ENCODE data around the gene MED13L.

Gene MED13L

DNA sequence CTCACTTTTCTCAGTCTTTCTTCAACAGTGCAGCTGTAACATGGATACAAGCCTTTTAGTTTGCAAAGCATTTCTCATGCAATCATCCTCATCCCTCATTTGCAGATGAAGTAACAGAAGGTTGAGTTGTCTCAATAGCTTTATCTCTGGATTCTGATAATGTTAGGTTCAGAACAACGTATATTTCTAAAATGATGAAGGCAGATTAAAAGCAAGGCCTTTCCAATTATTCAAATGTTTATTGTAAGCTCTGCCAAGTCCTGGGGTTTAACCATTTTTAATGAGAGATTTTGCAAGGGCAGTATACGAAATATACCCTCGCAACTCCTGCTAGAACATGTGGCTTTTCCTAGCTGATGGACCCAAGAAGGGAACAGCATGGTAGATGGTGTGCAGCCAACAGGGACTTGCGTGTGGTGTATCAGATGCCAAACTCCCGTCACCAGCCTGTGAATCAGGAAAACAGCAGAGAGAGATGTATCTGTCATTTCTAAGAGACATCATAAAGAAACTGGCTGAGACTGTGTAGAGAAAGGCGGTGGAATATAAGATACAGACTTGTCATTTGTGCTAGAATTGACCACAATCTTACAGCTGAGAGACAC lies 319.7 kb downstream of the MED13L start:
- no peak for DNase-seq

DNA sequence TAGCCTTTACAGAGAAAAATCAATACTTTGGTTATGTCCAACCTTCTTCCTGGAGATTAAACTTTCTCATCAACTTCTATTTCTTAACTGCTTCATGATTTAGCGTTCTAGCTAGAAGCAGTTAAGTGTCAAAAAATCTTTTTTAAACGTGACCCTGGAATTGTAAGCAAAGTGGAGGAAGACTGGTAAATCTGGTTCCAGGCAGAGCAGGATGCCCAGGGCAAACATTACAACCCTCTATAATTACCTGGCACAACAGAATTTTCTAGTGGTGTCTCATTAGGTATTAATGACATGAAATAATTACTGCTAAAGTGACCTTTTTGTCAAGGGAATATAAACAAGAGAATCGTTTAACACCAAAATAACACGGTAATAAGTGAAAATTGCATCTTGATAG lies 320.8 kb downstream of the MED13L start:
- DNase-seq = no peak

DNA sequence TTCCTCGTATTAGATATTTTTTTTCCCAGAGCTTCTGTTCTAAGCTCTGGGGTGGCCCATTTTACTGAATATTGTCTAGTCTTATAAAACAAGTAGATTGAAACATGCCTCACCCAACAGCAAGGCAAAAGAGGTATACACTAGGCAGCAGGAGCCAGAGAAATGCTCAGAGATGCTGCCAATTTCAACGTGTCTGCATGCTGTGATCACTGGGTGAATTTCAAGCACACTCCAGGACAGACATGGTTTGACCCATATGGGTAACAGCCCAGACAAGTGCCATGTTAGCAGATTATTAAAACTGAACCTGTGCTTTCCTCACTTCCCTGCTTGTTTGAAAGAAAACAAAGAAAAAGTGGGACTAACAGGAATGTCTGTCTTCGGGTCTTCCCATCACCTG lies 321.3 kb downstream of the MED13L start:
- DNase-seq = no peak

DNA sequence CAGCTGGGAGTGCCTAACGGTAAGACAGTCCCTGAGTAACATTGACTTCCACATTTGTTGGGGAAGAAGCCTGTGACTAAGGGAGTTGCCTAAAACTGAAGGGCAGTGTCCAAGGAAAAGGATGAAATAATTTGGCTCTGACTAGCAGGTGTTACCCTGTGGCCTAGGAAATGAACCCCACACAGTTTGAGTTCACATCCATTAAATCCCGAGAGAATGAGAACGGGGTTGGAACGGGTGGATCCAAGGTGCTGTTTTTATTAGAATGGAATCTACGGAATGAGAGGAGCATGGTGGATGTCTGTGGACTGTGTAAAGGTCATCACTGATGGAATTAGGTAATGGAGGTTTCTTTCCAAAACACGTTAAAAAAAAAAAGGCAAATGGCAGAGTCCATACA lies 324.0 kb downstream of the MED13L start:
- no peak for DNase-seq

DNA sequence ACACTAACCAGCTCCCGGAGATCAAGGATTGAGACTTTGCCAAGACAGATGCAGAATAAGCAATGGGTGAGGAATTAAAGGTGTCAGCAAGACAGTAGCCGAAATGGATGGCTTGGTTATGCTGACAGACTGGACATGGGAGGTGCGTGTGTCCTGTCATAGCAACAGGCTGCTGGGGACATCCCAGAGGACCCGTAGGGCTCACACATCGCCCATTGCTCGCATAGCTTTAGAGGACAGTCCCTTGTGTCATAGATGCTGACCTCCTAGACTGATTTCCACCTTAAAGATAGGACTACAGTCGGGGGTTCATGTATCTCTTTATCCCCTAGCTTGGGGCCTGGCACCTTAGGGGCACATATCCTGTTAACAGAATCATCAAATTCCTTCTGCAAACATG lies 324.5 kb downstream of the MED13L start:
- no peak for DNase-seq

DNA sequence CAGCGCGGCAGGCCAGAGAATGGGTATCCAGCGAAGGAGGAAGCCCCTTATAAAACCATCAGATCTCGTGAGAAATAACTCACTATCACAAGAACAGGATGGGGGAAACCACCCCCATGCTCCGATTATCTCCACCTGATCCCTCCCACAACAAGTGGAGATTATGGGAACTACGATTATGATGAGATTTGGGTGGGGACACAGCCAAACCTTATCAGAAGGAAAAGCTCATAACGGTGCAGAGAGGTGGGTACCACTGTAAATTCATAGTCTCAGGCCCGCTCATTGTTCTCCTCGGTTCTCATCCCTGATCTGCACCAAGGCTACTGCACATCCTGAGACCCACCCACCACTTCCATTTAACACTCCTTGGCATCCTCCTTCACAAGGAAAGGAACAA lies 326.5 kb downstream of the MED13L start:
- DNase-seq = no peak

DNA sequence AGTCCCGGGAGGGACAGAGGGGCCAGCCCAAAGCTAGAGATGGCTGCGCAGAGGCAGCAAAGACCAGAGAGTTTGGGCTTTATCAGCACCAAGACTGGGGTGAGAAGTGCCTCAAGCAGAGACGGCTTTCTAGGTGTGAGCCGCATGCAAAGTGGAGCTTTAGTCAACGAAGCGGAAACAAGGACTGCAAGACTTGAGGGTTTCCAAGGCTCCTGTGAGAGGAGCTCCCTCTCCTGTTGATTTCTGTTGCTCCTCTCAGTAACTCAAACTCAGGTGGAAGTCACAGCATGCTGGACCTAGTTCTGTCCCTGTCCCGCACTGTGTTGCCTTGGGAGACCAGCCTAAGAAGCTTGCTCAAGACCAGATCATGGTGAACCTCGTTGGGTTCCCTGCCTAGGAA lies 327.8 kb downstream of the MED13L start:
- DNase-seq = no peak

DNA sequence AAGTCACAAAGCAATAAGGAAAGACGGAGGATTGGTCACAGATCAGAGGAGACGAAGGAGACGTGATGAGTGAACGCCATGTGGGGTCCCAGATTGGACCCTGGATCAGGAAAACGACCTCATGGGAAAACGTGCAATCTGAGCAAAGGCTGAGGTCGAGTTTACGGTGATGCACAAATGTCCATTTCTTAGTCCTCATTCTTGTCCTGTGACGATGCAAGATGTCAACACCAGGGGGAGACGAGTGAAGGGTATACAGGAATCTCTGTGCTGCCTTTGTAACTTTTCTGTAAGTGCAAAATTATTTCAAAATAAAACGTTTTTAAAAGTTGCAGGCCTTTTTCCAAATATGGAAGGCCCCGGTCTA lies 329.8 kb downstream of the MED13L start:
- no peak for DNase-seq

DNA sequence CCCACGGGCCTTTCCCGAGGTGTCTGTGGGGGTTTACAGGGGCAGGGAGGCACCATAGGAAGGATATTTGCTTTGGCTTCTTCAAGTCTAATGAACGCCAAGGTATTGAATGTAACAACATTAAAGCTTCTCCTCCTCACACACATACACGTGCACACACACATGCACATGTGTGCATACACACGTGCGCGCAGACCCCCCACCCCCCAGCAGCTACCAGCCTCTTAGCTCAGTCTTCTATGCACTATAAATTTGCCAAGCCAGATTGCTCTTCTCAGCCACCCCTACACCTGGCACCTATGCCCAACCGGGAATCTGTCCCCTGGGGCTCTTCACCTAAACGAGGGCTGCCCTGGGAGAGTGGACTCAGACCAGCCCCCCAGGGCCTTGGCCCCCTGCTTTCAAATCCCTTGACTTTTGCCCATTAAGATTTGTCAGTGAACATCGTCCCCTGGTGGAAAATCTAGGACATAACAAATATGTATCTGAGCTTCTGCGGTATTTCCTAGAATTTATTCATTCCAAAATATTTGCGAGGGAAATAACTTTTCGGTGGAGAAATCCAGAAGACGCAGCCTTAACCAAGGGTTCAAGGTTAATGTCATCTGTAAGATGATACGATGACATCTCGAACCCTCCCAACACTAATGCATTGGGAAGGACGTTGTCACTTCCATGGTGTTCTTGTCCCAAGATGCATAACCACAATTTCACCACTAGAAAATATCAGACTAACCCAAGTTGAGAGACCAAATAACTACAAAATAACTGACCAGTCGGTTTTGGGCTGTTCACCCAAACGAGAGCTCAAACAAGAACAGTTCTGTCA lies 330.4 kb downstream of the MED13L start:
- DNase-seq = no peak

DNA sequence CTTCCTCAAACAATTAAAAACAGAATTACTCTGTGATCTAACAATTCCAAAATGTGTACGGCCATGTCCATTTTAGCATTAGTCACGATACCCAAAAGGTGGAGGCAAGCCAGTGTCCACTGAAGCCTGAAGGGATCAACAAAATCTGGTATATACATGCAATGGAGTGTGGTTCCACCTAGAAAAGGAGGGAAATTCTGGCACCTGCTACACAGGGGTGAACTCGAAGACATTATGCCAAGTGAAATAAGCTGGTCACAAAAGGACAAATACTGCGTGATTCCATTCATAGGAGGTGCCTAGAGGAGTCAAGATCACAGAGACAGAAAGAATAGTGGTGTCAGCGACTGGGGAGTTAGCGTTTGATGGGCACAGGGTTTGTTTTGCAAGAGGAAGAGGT lies 331.4 kb downstream of the MED13L start:
- no peak for DNase-seq

DNA sequence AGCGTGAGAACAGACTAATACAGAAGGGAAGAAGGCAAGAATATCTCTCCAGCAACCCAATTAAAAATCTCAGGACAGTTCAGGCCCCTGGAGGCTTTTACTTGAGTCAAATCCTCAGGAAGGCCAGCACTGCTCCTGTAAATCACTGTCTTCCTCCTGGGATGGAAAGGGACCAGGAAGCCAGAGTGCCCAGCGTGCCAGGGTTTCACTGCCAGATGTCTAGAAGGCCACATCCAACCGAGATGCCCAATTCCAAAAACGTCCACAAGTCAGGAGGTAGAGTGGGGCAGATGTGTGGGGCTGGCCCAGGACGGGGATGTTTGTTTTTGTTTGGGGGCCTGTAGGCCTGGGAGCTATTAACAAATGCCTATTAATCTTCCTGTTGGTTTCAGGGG lies 332.0 kb downstream of the MED13L start:
- DNase-seq = no peak

DNA sequence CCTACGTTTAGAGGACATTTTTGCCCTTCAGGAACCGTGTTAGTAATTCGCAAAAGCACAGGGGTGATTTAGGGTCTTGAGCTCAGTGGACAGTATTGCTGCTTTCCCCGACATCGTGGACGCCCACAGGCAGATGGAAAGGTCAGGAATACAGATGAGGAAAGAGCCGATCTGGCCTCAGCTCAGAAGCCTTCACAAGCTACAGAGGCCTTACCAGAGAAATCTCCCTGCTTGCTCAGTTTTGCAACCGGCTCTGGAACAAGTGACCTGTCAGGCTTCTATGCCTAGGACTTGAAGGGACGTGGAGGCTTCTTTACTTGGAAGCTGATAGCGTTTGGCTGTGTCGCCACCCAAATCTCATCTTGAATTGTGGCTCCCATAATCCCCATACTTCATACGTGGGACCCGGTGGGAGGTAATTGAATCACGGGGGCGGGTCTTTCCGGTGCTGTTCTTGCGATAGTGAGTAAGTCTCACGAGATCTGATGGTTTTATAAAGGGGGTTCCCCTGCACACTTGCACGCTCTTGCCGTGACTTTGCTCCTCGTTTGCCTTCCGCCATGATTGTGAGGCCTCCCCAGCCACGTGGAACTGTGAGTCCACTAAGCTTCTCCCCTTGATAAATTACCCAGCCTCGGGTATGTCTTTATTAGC lies 332.5 kb downstream of the MED13L start:
- no peak for DNase-seq

DNA sequence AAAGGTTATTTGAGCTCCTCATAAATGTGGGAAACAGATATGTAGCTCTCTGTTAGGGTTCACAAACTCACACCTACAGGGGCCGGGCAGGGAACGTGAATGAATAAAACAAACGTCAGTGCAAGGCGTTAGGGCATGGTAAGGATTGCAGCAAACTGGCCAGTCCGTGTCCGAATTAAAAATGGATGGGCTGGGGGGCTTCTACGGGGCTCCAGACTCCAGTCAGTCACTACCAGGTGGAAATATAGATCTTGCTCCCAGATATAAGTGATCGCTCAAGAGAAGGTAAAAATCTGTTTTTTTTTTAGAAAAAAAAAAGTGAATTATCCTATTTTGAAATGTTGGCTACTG lies 333.1 kb downstream of the MED13L start:
- DNase-seq = no peak

DNA sequence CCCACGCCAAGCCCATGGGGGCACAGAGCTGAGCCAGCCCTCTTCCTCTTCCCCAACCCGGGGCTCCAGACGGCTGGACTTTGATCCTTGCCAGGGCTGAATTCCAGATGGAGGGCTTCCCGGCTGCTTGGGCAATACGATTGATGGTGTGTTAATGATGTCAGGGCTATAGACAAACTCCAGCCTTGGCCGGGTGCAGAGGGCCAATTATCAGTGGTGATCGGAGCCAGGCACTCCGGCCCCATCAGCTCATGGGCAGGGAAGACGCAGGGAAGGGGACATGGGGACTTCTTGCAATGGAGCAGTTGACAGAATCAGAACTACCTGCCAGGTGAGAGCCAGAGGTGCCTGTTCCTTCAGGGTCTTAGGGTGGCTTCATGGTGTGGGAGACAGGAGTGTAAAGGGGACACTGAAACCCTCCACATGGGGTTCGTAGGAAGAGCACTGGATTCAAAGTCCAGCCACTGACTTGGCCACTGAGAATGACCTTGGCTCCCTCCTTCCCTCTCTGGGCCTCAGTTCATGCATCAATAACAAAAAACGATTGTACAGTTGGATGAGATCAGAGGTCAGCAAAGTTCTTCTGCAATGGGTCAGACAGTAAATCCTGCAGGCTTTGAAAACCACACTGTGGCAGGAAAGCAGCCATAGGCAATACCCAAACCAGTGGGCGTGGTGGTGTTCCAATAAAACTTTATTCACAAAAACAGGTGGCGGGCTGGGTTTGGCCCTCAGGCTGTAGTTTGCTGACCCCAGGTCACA lies 333.7 kb downstream of the MED13L start:
- no peak for DNase-seq

DNA sequence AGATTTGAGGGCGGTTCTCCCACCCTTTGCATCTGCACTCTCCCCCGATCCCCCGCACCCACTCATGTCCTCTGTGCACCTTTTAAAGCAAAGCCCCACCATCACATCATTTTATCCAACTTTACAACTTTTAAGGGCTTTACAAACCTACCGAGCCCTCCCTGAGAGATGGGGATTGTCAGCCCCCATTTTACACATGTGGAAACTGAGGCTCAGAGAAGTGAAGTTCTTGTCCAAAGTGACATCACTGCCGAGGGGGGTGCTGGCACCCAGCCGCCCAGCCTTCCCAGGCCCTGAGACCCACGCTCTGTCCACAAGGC lies 334.2 kb downstream of the MED13L start:
- no peak for DNase-seq

DNA sequence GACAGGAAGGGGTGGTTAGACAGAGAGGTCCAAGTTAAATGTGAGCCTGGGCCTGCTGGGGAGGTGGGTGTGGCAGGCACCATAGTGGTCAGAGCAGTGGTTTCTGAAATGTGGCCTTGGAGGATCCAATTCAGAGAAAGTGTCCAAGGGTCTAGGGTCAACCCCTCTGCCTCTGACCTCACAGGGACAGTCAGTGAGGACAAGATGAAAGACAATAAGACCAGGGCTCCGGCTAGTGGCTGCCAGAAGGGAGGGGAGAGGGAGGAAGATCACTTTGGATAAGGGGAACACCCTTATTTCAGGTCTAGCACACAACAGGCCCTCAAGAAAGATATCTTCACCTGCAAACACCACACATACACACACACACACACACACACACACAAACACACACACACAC lies 335.1 kb downstream of the MED13L start:
- no peak for DNase-seq

DNA sequence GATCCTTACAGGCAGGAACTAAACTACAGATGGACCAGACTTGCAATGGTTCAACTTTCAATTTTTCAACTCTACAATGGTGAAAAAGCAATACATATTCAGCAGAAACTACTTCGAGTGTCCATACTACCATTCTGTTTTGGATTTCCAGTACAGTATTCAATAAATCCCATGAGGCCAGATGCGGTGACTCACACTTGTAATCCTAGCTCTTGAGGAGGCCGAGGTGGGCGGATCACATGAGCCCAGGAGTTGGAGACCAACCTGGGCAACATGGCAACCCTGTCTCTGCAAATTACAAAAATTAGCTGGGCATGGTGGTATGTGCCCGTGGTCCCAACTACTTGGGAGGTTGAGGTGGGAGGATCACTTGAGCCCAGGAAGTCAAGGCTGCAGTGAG lies 336.1 kb downstream of the MED13L start:
- peak; percentile 2 for DNase-seq

DNA sequence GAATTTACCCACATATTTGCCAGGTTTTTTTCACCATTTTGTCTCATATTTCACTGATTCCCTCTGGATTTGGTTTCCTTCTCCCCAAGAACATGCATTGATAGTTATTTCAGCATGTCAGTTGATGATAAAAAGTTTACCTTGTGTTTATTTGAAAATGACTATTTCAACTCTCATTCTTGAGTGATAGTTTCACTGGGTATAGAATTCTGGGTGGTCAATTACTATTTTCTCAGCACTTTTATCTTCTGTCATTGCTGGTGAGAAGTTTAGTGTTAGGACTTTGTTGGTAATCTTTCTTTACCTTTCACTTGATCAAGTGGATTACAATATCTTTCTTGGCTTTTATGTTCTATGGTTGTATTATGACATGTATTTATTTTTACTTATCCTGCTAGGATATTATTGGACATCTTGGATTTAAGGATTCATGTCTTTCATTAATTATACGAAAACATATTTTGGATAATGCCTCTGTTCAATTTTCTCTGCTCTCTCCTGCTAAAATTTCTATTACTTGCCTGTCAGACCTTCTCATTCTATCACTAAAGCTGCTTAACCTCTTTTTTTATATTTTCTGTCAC lies 338.6 kb downstream of the MED13L start:
- DNase-seq = no peak

DNA sequence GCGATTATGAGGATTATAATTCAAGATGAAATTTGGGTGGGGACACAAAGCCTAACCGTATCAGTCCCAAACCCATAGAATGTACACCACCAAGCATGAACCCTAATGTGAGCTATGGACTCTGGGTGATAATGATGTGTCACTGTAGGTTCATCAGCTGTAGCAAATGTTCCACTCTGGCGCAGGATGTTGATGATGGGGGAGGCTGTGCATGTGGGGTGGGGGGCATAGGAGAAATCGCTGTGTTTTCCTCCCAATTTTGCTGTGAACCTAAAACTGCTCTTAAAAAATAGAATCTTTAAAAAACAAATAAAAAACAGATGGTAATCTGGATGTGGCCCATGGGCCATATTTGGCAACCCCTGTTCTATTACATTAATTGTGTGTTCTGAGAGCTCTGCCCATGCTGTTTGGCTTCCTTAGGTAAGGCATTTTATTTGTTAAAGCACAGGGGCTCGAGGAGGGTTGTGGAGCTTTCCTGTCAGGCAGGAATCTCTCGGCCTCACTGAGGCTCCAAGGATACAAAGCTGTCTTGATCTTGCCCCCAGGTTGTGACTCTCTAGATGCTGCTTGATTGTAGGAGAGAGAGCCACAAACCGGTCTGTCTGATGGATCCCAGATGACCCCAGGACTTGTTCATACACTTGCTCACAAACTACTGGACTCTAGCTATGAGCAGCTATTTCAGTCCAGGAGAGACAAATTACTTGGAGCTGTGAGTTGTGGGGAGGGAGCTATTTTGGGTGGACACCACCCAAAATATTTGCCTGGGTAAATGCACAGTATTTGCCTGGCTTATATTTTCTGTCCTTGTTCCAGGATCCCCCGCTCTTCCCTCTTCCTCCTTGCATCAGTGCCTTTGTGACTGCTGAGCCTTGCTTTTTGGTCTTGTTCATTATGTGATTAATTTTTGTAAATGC lies 340.2 kb downstream of the MED13L start:
- no peak for DNase-seq

DNA sequence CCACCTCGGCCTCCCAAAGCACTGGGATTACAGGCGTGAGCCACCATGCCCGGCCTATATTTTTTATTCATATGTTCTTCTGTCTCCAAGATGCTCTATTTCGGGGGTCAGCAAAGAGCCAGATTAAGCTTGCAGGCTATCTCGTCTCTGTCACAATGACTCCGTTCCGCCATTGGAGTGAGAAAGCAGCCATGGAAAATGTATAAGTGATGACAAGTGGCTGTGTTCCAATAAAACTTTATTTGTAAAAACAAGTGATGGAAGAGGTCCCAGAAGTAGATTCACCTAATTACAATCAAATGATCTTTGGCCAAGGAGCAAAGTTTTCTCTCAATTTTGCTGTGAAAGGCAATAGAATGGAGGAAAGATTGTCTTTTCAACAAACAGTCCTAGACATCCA lies 342.6 kb downstream of the MED13L start:
- no peak for DNase-seq

DNA sequence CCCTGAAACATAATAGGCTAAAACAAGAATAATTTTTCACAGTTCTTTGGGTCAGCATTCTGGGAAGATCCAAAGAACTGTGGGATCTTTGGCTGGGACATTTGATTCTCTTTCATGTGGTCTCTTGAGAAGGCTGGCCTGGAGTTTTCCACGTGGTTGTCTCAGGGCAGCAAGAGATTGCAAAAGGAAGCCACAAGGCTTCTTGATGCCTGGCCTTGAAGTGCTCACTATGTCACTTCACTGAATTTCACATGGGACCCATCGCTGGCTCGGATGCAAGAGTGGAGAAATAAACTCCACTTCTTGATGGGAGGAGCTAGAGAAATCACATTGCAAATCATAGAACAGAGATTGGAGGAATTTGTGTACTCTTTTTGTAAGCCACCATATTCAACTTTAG lies 343.4 kb downstream of the MED13L start:
- DNase-seq = no peak

DNA sequence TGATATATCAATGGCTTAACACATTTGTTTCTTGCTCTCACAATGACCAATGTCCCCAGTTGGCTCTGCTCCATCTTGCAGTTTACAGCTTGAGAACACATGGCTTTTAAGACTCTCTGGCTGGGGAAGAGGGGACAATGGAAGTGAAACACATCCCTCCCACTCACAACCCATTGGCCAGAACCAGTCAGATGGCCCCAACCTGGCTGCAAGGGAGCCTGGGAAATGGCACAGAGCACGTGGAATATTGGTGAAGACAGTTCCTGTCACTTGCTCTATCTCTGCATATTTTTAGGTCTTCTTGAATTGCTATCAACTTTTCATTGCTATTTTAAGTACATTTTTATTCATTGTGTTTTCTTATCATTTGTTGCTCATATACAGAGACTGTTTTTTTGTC lies 345.4 kb downstream of the MED13L start:
- DNase-seq = no peak

DNA sequence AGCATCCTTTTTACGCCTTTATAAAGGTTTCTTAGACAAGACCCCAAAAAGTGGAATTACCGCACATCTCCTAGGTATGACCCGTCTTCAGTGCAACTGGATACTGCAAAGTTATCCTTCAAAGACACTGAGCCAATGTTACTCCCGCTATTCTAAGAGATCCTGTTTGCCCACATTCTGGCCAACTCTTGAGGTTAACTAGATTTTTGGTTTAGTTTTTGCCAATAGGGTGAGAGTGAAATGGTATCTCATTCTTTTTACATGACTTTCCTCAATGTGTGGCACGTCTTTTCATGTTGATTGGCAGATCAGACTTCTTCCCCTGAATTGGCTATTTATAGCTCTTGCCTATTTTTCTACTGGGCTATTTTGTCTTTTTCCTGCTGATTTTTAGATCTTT lies 347.2 kb downstream of the MED13L start:
- no peak for DNase-seq

Data from DMS 273 treated with DMSO at 0.1 percent for 48 hours (cell line).